HepG2 (cell line): ENCODE data around the gene NPPB. TPM values are rescaled to one million over a fixed set of nuclear protein-coding genes. Genes with fewer than 3 reads are reported as not detected.

Experiments used
- ATAC-seq: fragments of 200-7000 bp; cut with Tn5 transposase; 3 replicates; pipeline ENCODE4 v1.9.1; 2020; ENCODE audit warnings: mild to moderate bottlenecking, moderate library complexity
- BruUV-seq: library from RNA; stranded (reverse); fragments of 400-500 nt; replicated peaks from 2 replicates; lab custom pipeline; 2021; lab: Mats Ljungman, UMichigan
- CTCF ChIA-PET: fragments of 300-600 bp; formaldehyde crosslinking; extraction: SDS; loops from one replicate; lab custom pipeline; 2021; ENCODE audit warnings: low total read pairs, inconsistent platforms, low intra/inter-chr PET ratio; lab: Yijun Ruan, JAX
- POLR2A ChIA-PET: fragments of 350-600 bp; sonication (Branson Sonifier 250); formaldehyde crosslinking; loops from one replicate; lab custom pipeline; 2020; ENCODE audit warnings: antibody characterized with exemption, inconsistent platforms; lab: Yijun Ruan, JAX
- DNase-seq: peaks from one replicate; pipeline ENCODE4 v3.0.0-alpha.2; 2015; ENCODE audit warnings: low spot score
- FAIRE-seq: peaks from 3 replicates; lab custom pipeline; 2011; peaks lifted over from hg19 to GRCh38; lab: Jason Lieb, UNC
- H2AFZ ChIP-seq: one replicate; pipeline ENCODE4 v1.6.1; 2011; ENCODE audit warnings: low read length, inconsistent platforms
- H3K27ac ChIP-seq: fragments of 300-600 bp; 3 replicates; pipeline ENCODE4 v1.8.0; 2011; ENCODE audit warnings: mixed run types, mild to moderate bottlenecking, mixed read lengths, low read length, inconsistent platforms; ENCODE audit not compliant: insufficient read depth; ENCODE audit errors: extremely low read length
- H3K27me3 ChIP-seq, 2 experiments: fragments of 200-600 bp in 1 of 2; 2 replicates in 1 of 2; 3 replicates in 1 of 2; pipeline versions ENCODE4 v1.6.0 to v1.8.0; 2011; ENCODE audit warnings: low read length in 2 of 2, mild to moderate bottlenecking in 2 of 2, moderate library complexity in 2 of 2, inconsistent platforms in 1 of 2; ENCODE audit not compliant: insufficient read depth in 2 of 2, control insufficient read depth in 1 of 2
- H3K36me3 ChIP-seq, 2 experiments: fragments of 200-600 bp in 1 of 2; replicated peaks in 1 of 2; 2 replicates in 1 of 2; 3 replicates in 1 of 2; pipeline versions ENCODE4 v1.5.1 to v1.8.0; 2011; ENCODE audit warnings: low read length in 2 of 2, inconsistent platforms in 1 of 2; ENCODE audit not compliant: insufficient read depth in 2 of 2, control insufficient read depth in 1 of 2
- H3K4me1 ChIP-seq: 2 replicates; pipeline ENCODE4 v1.5.1; 2012; ENCODE audit warnings: low read length, inconsistent platforms; ENCODE audit not compliant: insufficient read depth
- H3K4me2 ChIP-seq: 2 replicates; pipeline ENCODE4 v1.6.0; 2011; ENCODE audit warnings: low read depth, low read length, inconsistent platforms
- H3K4me3 ChIP-seq, 3 experiments: fragments of 200-600 bp in 1 of 3; sonication (generic), shearing (Covaris generic) in 1 of 3; replicated peaks in 1 of 3; 2 replicates each; pipeline ENCODE4 v1.5.1; 2011 to 2016; ENCODE audit warnings: low read length in 3 of 3, inconsistent platforms in 2 of 3, low read depth in 2 of 3, mild to moderate bottlenecking in 2 of 3, control low read depth in 1 of 3, mixed read lengths in 1 of 3; ENCODE audit not compliant: insufficient read depth in 1 of 3
- H3K79me2 ChIP-seq: one replicate; pipeline ENCODE4 v1.6.1; 2011; ENCODE audit warnings: low read length, inconsistent platforms; ENCODE audit not compliant: insufficient read depth
- H3K9ac ChIP-seq: 2 replicates; pipeline ENCODE4 v1.6.0; 2011; ENCODE audit warnings: mild to moderate bottlenecking, low read depth, low read length, inconsistent platforms; ENCODE audit not compliant: insufficient read depth
- H3K9me3 ChIP-seq: 2 replicates; pipeline ENCODE4 v1.5.1; 2012; ENCODE audit warnings: mild to moderate bottlenecking, low read length
- H4K20me1 ChIP-seq: 2 replicates; pipeline ENCODE4 v1.6.0; 2011; ENCODE audit warnings: inconsistent platforms, mild to moderate bottlenecking, low read length, moderate library complexity; ENCODE audit not compliant: insufficient read depth
- BORCS8-MEF2B ChIP-seq: sonication (generic); formaldehyde crosslinking; IDR thresholded peaks from 2 replicates; pipeline ENCODE4 v1.8.0; 2022; ENCODE audit warnings: mild to moderate bottlenecking, missing genetic modification reagents
- CTCF ChIP-seq: sonication (generic); formaldehyde crosslinking; IDR thresholded peaks from 2 replicates; pipeline ENCODE4 v1.5.0; 2020; ENCODE audit warnings: mild to moderate bottlenecking, missing genetic modification reagents, moderate library complexity
- HBP1 ChIP-seq: IDR thresholded peaks from 2 replicates; pipeline ENCODE4 v1.6.1; 2016; ENCODE audit warnings: low read depth, control low read depth
- MTA1 ChIP-seq: sonication (generic); formaldehyde crosslinking; IDR thresholded peaks from 2 replicates; pipeline ENCODE4 v1.4.0; 2020; ENCODE audit warnings: missing genetic modification reagents, mild to moderate bottlenecking, borderline replicate concordance
- NFATC3 ChIP-seq: sonication (generic); formaldehyde crosslinking; IDR thresholded peaks from 2 replicates; pipeline ENCODE4 v1.5.1; 2020; ENCODE audit warnings: mild to moderate bottlenecking, missing genetic modification reagents
- PHF5A ChIP-seq: IDR thresholded peaks from one replicate; pipeline ENCODE4 v1.6.1; 2018; ENCODE audit warnings: low read depth, missing genetic modification reagents; ENCODE audit not compliant: unreplicated experiment
- STAG1 ChIP-seq: sonication (generic); formaldehyde crosslinking; IDR thresholded peaks from 2 replicates; pipeline ENCODE4 v1.4.0; 2020; ENCODE audit warnings: missing genetic modification reagents
- ZMYM3 ChIP-seq: sonication (generic); formaldehyde crosslinking; IDR thresholded peaks from 2 replicates; pipeline ENCODE4 v1.5.1; 2020; ENCODE audit warnings: mild to moderate bottlenecking, missing genetic modification reagents
- ZNF280D ChIP-seq: sonication (generic); formaldehyde crosslinking; IDR thresholded peaks from 2 replicates; pipeline ENCODE4 v1.5.1; 2020; ENCODE audit warnings: mild to moderate bottlenecking, missing genetic modification reagents
- ZNF34 ChIP-seq: sonication (generic); formaldehyde crosslinking; IDR thresholded peaks from 2 replicates; pipeline ENCODE4 v1.4.0; 2020; ENCODE audit warnings: mild to moderate bottlenecking, missing genetic modification reagents, borderline replicate concordance
- ZNF432 ChIP-seq: sonication (generic); formaldehyde crosslinking; IDR thresholded peaks from 2 replicates; pipeline ENCODE4 v1.5.0; 2020; ENCODE audit warnings: missing genetic modification reagents, mild to moderate bottlenecking, borderline replicate concordance
- ZNF513 ChIP-seq: sonication (generic); formaldehyde crosslinking; conservative IDR thresholded peaks from 2 replicates; pipeline ENCODE4 v1.5.0; 2020; ENCODE audit warnings: missing genetic modification reagents
- WGBS: methylation state at CpG from one replicate; pipeline ENCODE4 v1.1.6; 2017; ENCODE audit warnings: low lambda C conversion rate; 5-methylcytosine and 5-hydroxymethylcytosine counted together
- in situ Hi-C: cut with HindIII; loops from 2 replicates; pipeline ENCODE4 v1.10.0; 2017; ENCODE audit warnings: low pct_unique_long_range_greater_than_20kb; ENCODE audit not compliant: extremely low pct_ligation_motif_present
- intact Hi-C: fragments of 100-400 bp; cut with micrococcal nuclease; formaldehyde crosslinking; loops from one replicate; pipeline ENCODE4 v1.10.0; 2022; ENCODE audit not compliant: unreplicated experiment
- polyA plus RNA-seq, 8 experiments: library from polyadenylated mRNA; depleted of rRNA in 3 of 8; stranded (reverse) in 7 of 8; unstranded in 1 of 8; fragments of >200 nt; fragmentation: Illumina TruSeq in 4 of 8; extraction: Trizol in 4 of 8; gene quantifications; 2 replicates each; pipeline versions ENCODE4 v1.2.1 to v1.2.3, GENCODE V29; 2011 to 2016; ENCODE audit warnings: low read depth in 4 of 8, missing spikeins in 1 of 8, mixed read lengths in 1 of 8; ENCODE audit not compliant: insufficient read depth in 1 of 8
- total RNA-seq, 5 experiments: library from RNA; depleted of rRNA; stranded (reverse); fragments of >200 nt; fragmentation: Illumina TruSeq; extraction: Trizol; gene quantifications; 2 replicates each; pipeline ENCODE4 v1.2.3, GENCODE V29; 2016; ENCODE audit warnings: low read depth in 1 of 5

Gene NPPB
- total and polyA plus RNA-seq, 2 of the 13 experiments (the other 11 are each of a cell fraction or from before 2014, with no cell fraction given): 1.9 TPM; not detected in 1

GRCh38 chr1:11881749-11882441 is 23.1 kb upstream of the NPPB start:
- H3K27ac ChIP-seq: no peak overlapping the region
- H3K4me3 ChIP-seq: no peak overlapping the region
- ATAC-seq (no peak), FAIRE-seq (no peak), DNase-seq (no peak)
- H3K79me2 ChIP-seq: no peaks in the 10 kb centered on the region
- ChIA-PET POLR2A (interaction anchor here (1.1 kb wide), 1 partner anchor 27 kb away, joined by 5 read pairs; no protein-coding TSS in a partner anchor), CTCF (no interaction called here)
- H3K27me3 ChIP-seq: peaks cover 4 to 31% of the 10 kb centered on the region in 2 experiments; a peak in 3 of 5 replicates
- no TSS peak for BruUV-seq
- H2AFZ ChIP-seq: no peak overlapping the region
- 56% methylated on average over 18 of the region's 18 CpGs for WGBS
- TF ChIP-seq MTA1 (CRISPR knock-in tag) (no peak), NFATC3 (no peak), CTCF (CRISPR knock-in tag) (peak; percentile 45), ZNF432 (CRISPR knock-in tag) (no peak), BORCS8-MEF2B (CRISPR knock-in tag) (no peak), ZNF34 (CRISPR knock-in tag) (no peak), PHF5A (no peak), STAG1 (CRISPR knock-in tag) (peak; percentile 38), ZNF280D (CRISPR knock-in tag) (no peak), ZMYM3 (CRISPR knock-in tag) (no peak), HBP1 (CRISPR knock-in tag) (no peak), ZNF513 (CRISPR knock-in tag) (no peak)
- no peaks in the 10 kb centered on the region for H3K36me3 ChIP-seq
- peaks cover 63% of the 10 kb centered on the region for H3K4me1 ChIP-seq
- in situ Hi-C loops (no loop called here), intact Hi-C loops (no loop called here)
- no peak overlapping the region for H3K9ac ChIP-seq
- H4K20me1 ChIP-seq: no peaks in the 10 kb centered on the region
- peak overlapping the region; percentile 62; the same call in 1 of the 2 replicates for H3K4me2 ChIP-seq
- H3K9me3 ChIP-seq: no peaks in the 10 kb centered on the region
